ENCODE measurements around the gene CPM.

The CPM gene

GRCh38 chr12:68854078-68854468, 78.9 kb downstream of the CPM start:
- TF ChIP-seq SNAI2 (CRISPR knock-in tag; IDR thresholded peaks at IDR 0.05) (no peak), CREB5 (CRISPR knock-in tag; IDR thresholded peaks at IDR 0.05; ENCODE audit: low read depth) (no peak), OSR1 (CRISPR knock-in tag; IDR thresholded peaks at IDR 0.05) (no peak), PATZ1 (CRISPR knock-in tag; IDR thresholded peaks at IDR 0.05; ENCODE audit: borderline replicate concordance) (no peak), ZC3H10 (CRISPR knock-in tag; IDR thresholded peaks at IDR 0.05) (no peak), ISL1 (CRISPR knock-in tag; IDR thresholded peaks at IDR 0.05) (no peak), GLIS3 (CRISPR knock-in tag; IDR thresholded peaks at IDR 0.05) (no peak), CSDC2 (CRISPR knock-in tag; IDR thresholded peaks at IDR 0.05) (no peak), TSHZ2 (CRISPR knock-in tag; IDR thresholded peaks at IDR 0.05) (no peak), ZNF565 (CRISPR knock-in tag; conservative IDR thresholded peaks at IDR 0.05; ENCODE audit: low read depth) (no peak), ZNF8 (CRISPR knock-in tag; IDR thresholded peaks at IDR 0.05) (no peak), ZFP30 (CRISPR knock-in tag; IDR thresholded peaks at IDR 0.05) (no peak), ZNF70 (CRISPR knock-in tag; IDR thresholded peaks at IDR 0.05) (no peak), TCF4 (CRISPR knock-in tag; IDR thresholded peaks at IDR 0.05; ENCODE audit: borderline replicate concordance) (no peak), BACH2 (CRISPR knock-in tag; IDR thresholded peaks at IDR 0.05; ENCODE audit: borderline replicate concordance) (no peak), ZFP3 (CRISPR knock-in tag; IDR thresholded peaks at IDR 0.05) (no peak), TOX (CRISPR knock-in tag; IDR thresholded peaks at IDR 0.05; ENCODE audit: borderline replicate concordance) (no peak), POU6F1 (CRISPR knock-in tag; IDR thresholded peaks at IDR 0.05; ENCODE audit: borderline replicate concordance, low read depth) (no peak), PPARA (CRISPR knock-in tag; IDR thresholded peaks at IDR 0.05; ENCODE audit: borderline replicate concordance) (no peak)
- no peak for ATAC-seq

GRCh38 chr12:68853396-68854077, 79.4 kb downstream of the CPM start:
- ATAC-seq, result no peak
- no peak for TF ChIP-seq ARNTL (CRISPR knock-in tag; IDR thresholded peaks at IDR 0.05; ENCODE audit: borderline replicate concordance, low read depth)
- no peak for TF ChIP-seq ESRRG (CRISPR knock-in tag; IDR thresholded peaks at IDR 0.05)
- TF ChIP-seq ZC3H10 (CRISPR knock-in tag; IDR thresholded peaks at IDR 0.05), result no peak
- no peak for TF ChIP-seq POU6F1 (CRISPR knock-in tag; IDR thresholded peaks at IDR 0.05; ENCODE audit: borderline replicate concordance, low read depth)
- TF ChIP-seq ISL1 (CRISPR knock-in tag; IDR thresholded peaks at IDR 0.05), result no peak
- no peak for TF ChIP-seq PPARA (CRISPR knock-in tag; IDR thresholded peaks at IDR 0.05; ENCODE audit: borderline replicate concordance)
- TF ChIP-seq TSHZ2 (CRISPR knock-in tag; IDR thresholded peaks at IDR 0.05), result no peak
- no peak for TF ChIP-seq CSDC2 (CRISPR knock-in tag; IDR thresholded peaks at IDR 0.05)
- TF ChIP-seq ZNF70 (CRISPR knock-in tag; IDR thresholded peaks at IDR 0.05), result no peak
- TF ChIP-seq TCF4 (CRISPR knock-in tag; IDR thresholded peaks at IDR 0.05; ENCODE audit: borderline replicate concordance), result no peak
- no peak for TF ChIP-seq CREB5 (CRISPR knock-in tag; IDR thresholded peaks at IDR 0.05; ENCODE audit: low read depth)
- TF ChIP-seq OSR1 (CRISPR knock-in tag; IDR thresholded peaks at IDR 0.05), result no peak
- no peak for TF ChIP-seq SNAI2 (CRISPR knock-in tag; IDR thresholded peaks at IDR 0.05)
- no peak for TF ChIP-seq CSRNP3 (CRISPR knock-in tag; IDR thresholded peaks at IDR 0.05)
- no peak for TF ChIP-seq BACH2 (CRISPR knock-in tag; IDR thresholded peaks at IDR 0.05; ENCODE audit: borderline replicate concordance)
- no peak for TF ChIP-seq ZNF8 (CRISPR knock-in tag; IDR thresholded peaks at IDR 0.05)
- no peak for TF ChIP-seq ZNF565 (CRISPR knock-in tag; conservative IDR thresholded peaks at IDR 0.05; ENCODE audit: low read depth)
- TF ChIP-seq RARB (CRISPR knock-in tag; IDR thresholded peaks at IDR 0.05), result no peak
